K562 (cell line): ENCODE results near the gene ACSF2. TPM values are rescaled to one million over a fixed set of nuclear protein-coding genes. Genes with fewer than 3 reads are reported as not detected.

Source experiments
- ATAC-seq: fragments of 200-7000 bp; cut with Tn5 transposase; 3 replicates; pipeline ENCODE4 v1.9.1; 2020; ENCODE audit warnings: moderate library complexity
- BruUV-seq: library from RNA; stranded (reverse); fragments of 400-500 nt; replicated peaks from 2 replicates; lab custom pipeline; 2021; lab: Mats Ljungman, UMichigan
- CTCF ChIA-PET: fragments of 300-600 bp; formaldehyde crosslinking; extraction: SDS; loops from one replicate; lab custom pipeline; 2021; ENCODE audit warnings: low intra/inter-chr PET ratio; lab: Yijun Ruan, JAX
- POLR2A ChIA-PET: fragments of 300-600, 350-650 bp; sonication (Branson Sonifier 250); formaldehyde crosslinking; extraction: SDS; loops from one replicate; lab custom pipeline; 2021; ENCODE audit warnings: antibody characterized with exemption, inconsistent platforms; lab: Yijun Ruan, JAX
- DNase-seq, 4 experiments: peaks; one replicate each; pipeline versions ENCODE4 v3.0.0 to v3.0.0-alpha.2; 2011 to 2018; ENCODE audit warnings: low spot score in 3 of 4, mixed read lengths in 3 of 4; ENCODE audit errors: extremely low read depth in 1 of 4
- FAIRE-seq: peaks from 2 replicates; lab custom pipeline; 2011; peaks lifted over from hg19 to GRCh38; lab: Jason Lieb, UNC
- H2AFZ ChIP-seq: 2 replicates; pipeline ENCODE4 v1.6.0; 2011; ENCODE audit warnings: low read depth, low read length, control low read depth, inconsistent platforms
- H3K27ac ChIP-seq: fragments of 200-600 bp; 3 replicates; pipeline ENCODE4 v1.8.0; 2011; ENCODE audit warnings: low read depth, mild to moderate bottlenecking, control low read depth, inconsistent platforms, low read length, moderate library complexity, mixed read lengths; ENCODE audit errors: extremely low read depth
- H3K27me3 ChIP-seq, 2 experiments: fragments of 300-600 bp in 1 of 2; 2 replicates in 1 of 2; 3 replicates in 1 of 2; pipeline versions ENCODE4 v1.6.0 to v1.8.0; 2011; ENCODE audit warnings: inconsistent platforms in 2 of 2, low read length in 2 of 2, mild to moderate bottlenecking in 1 of 2, mixed read lengths in 1 of 2, moderate library complexity in 1 of 2; ENCODE audit not compliant: control insufficient read depth in 2 of 2, insufficient read depth in 2 of 2
- H3K36me3 ChIP-seq: fragments of 300-600 bp; 3 replicates; pipeline ENCODE4 v1.8.0; 2011; ENCODE audit warnings: mild to moderate bottlenecking, low read length, inconsistent platforms; ENCODE audit not compliant: control insufficient read depth, insufficient read depth
- H3K4me1 ChIP-seq, 2 experiments: fragments of 200-600 bp in 1 of 2; replicated peaks in 1 of 2; 2 replicates in 1 of 2; 3 replicates in 1 of 2; pipeline versions ENCODE4 v1.5.1 to v1.8.0; 2011; ENCODE audit warnings: inconsistent platforms in 2 of 2, low read length in 2 of 2, mild to moderate bottlenecking in 1 of 2, mixed read lengths in 1 of 2, moderate library complexity in 1 of 2; ENCODE audit not compliant: control insufficient read depth in 2 of 2, insufficient read depth in 2 of 2
- H3K4me2 ChIP-seq: 2 replicates; pipeline ENCODE4 v1.6.1; 2011; ENCODE audit warnings: low read length, control low read depth, inconsistent platforms, mixed read lengths; ENCODE audit not compliant: insufficient read depth
- H3K4me3 ChIP-seq: fragments of 200-600 bp; sonication (generic), shearing (Covaris generic); 2 replicates; pipeline ENCODE4 v1.5.1; 2016; ENCODE audit warnings: control low read depth, inconsistent platforms
- H3K79me2 ChIP-seq: fragments of 200-600 bp; 3 replicates; pipeline ENCODE4 v1.8.0; 2011; ENCODE audit warnings: low read length, inconsistent platforms; ENCODE audit not compliant: control insufficient read depth, insufficient read depth
- H3K9ac ChIP-seq, 2 experiments: 2 replicates each; pipeline versions ENCODE4 v1.6.0 to v1.6.1; 2011; ENCODE audit warnings: low read depth in 2 of 2, low read length in 2 of 2, control low read depth in 1 of 2, inconsistent platforms in 1 of 2, mild to moderate bottlenecking in 1 of 2, mixed read lengths in 1 of 2; ENCODE audit not compliant: insufficient read depth in 1 of 2
- H3K9me1 ChIP-seq: one replicate; pipeline ENCODE4 v1.6.0; 2011; ENCODE audit warnings: inconsistent platforms, mild to moderate bottlenecking, low read length, moderate library complexity; ENCODE audit not compliant: control insufficient read depth, insufficient read depth
- H3K9me3 ChIP-seq: replicated peaks from 2 replicates; pipeline ENCODE4 v1.5.1; 2011; ENCODE audit warnings: low read depth, low read length, inconsistent platforms; ENCODE audit not compliant: control insufficient read depth, insufficient read depth
- H4K20me1 ChIP-seq: replicated peaks from 2 replicates; pipeline ENCODE4 v1.6.1; 2011; ENCODE audit warnings: low read length, inconsistent platforms, mixed read lengths; ENCODE audit not compliant: control insufficient read depth, insufficient read depth
- HNRNPH1 ChIP-seq: fragments of 200-400 bp; formaldehyde crosslinking; optimal IDR thresholded peaks from 2 replicates; pipeline ENCODE3; 2017; ENCODE audit warnings: low read depth, mild to moderate bottlenecking, low read length, moderate library complexity
- MEIS2 ChIP-seq: fragments of 450-650 bp; IDR thresholded peaks from 2 replicates; pipeline ENCODE4 v1.6.1; 2014; ENCODE audit warnings: mild to moderate bottlenecking; ENCODE audit not compliant: partially characterized antibody
- RBFOX2 ChIP-seq: fragments of 200-400 bp; formaldehyde crosslinking; IDR thresholded peaks from 2 replicates; pipeline ENCODE4 v1.6.1; 2017; ENCODE audit warnings: low read depth, mild to moderate bottlenecking, low read length, moderate library complexity
- ZKSCAN1 ChIP-seq: fragments of 150-350 bp; IDR thresholded peaks from 2 replicates; pipeline ENCODE4 v1.6.1; 2016; ENCODE audit warnings: low read depth, low read length
- ZNF512 ChIP-seq: IDR thresholded peaks from 2 replicates; pipeline ENCODE4 v1.6.1; 2016; ENCODE audit warnings: missing genetic modification characterization, missing compliant biosample characterization
- ZNF785 ChIP-seq: fragments of 250-450 bp; sonication (Bioruptor Pico); IDR thresholded peaks from 2 replicates; pipeline ENCODE4 v1.4.0; 2020; ENCODE audit warnings: mild to moderate bottlenecking
- WGBS: fragments of 100-300 bp; shearing (Covaris generic); methylation state at CpG from one replicate; pipeline ENCODE4 v1.1.6; 2016; ENCODE audit warnings: low coverage, mixed read lengths; ENCODE audit not compliant: insufficient coverage; ENCODE audit errors: missing lambda C conversion rate; 5-methylcytosine and 5-hydroxymethylcytosine counted together
- in situ Hi-C: fragments of 300-500 bp; cut with MboI; formaldehyde crosslinking; loops from 4 replicates; pipeline ENCODE4 v1.15.0; 2018; ENCODE audit warnings: inconsistent platforms, mixed read lengths
- intact Hi-C: fragments of 100-400 bp; cut with micrococcal nuclease; formaldehyde crosslinking; loops from 2 replicates; pipeline ENCODE4 v1.14.2; 2022
- polyA plus RNA-seq, 8 experiments: library from polyadenylated mRNA; depleted of rRNA in 4 of 8; stranded (reverse) in 5 of 8; unstranded in 3 of 8; fragments of >200 nt; fragmentation: Nextera tagmentation in 2 of 8; fragmentation: Illumina TruSeq in 1 of 8; extraction: Ambion mirVana in 2 of 8; extraction: Trizol in 1 of 8; gene quantifications; 2 replicates each; pipeline versions ENCODE4 v1.2.1 to v1.2.3, GENCODE V29; 2011 to 2014; ENCODE audit warnings: inconsistent platforms in 1 of 8, missing spikeins in 1 of 8
- total RNA-seq, 7 experiments: library from RNA; depleted of rRNA in 6 of 7; stranded (reverse); fragments of >200 nt in 6 of 7; fragmentation: Illumina TruSeq in 2 of 7; extraction: Trizol in 2 of 7; gene quantifications; 2 replicates each; pipeline versions ENCODE4 v1.2.1 to v1.2.3, GENCODE V29; 2011 to 2021; ENCODE audit warnings: low replicate concordance in 1 of 7
- TF ChIP-seq, protein P1 (sequence below), 2 experiments: IDR thresholded peaks in 1 of 2; conservative IDR thresholded peaks in 1 of 2; 2 replicates each; pipeline ENCODE4 v1.6.1; 2016; ENCODE audit warnings: low read depth in 2 of 2, mild to moderate bottlenecking in 1 of 2, missing compliant biosample characterization in 1 of 2, missing genetic modification characterization in 1 of 2, moderate library complexity in 1 of 2

The ACSF2 gene
- total and polyA plus RNA-seq, 9 of the 15 experiments (the other 6 are each of a cell fraction or from before 2014, with no cell fraction given): 0.89 to 6.1 (median 3.5) TPM

- H4K20me1 ChIP-seq: peaks cover 11% of the 10 kb centered on the region; the same call in 1 of the 2 replicates
- H3K9me1 ChIP-seq: no peaks in the 10 kb centered on the region
- H3K36me3 ChIP-seq: no peaks in the 10 kb centered on the region
- TF ChIP-seq ZKSCAN1 (peak; percentile 73), RBFOX2 (no peak)
- POLR2A ChIA-PET: interaction anchor here (0.6 to 1.1 kb wide), 6 partner anchors 14 to 217 kb away, joined by 3 to 5 read pairs (median 4); no protein-coding TSS in a partner anchor
- 8% methylated on average over 4 of the region's 4 CpGs for WGBS
- H3K4me1 ChIP-seq: peaks cover 0 to 6% of the 10 kb centered on the region in 2 experiments; a peak in 2 of 5 replicates
- peaks cover 0 to 54% of the 10 kb centered on the region in 2 experiments; a peak in 3 of 5 replicates for H3K27me3 ChIP-seq
- in situ Hi-C loops (no loop called here), intact Hi-C loops (no loop called here)
- ATAC-seq (no peak), DNase-seq (no peak), FAIRE-seq (no peak)
- no peak overlapping the region for H2AFZ ChIP-seq
- no peaks in the 10 kb centered on the region for H3K79me2 ChIP-seq
- CTCF ChIA-PET: no interaction called here
- H3K4me3 ChIP-seq: no peak overlapping the region
- no peaks in the 10 kb centered on the region for H3K9me3 ChIP-seq
- no TSS peak for BruUV-seq
- H3K4me2 ChIP-seq: no peak overlapping the region
- H3K27ac ChIP-seq: no peak overlapping the region
- no peak overlapping the region for H3K9ac ChIP-seq
These were observed 31.6 kb downstream of the ACSF2 start for GRCh38 chr17:50457621-50458020.

DNA sequence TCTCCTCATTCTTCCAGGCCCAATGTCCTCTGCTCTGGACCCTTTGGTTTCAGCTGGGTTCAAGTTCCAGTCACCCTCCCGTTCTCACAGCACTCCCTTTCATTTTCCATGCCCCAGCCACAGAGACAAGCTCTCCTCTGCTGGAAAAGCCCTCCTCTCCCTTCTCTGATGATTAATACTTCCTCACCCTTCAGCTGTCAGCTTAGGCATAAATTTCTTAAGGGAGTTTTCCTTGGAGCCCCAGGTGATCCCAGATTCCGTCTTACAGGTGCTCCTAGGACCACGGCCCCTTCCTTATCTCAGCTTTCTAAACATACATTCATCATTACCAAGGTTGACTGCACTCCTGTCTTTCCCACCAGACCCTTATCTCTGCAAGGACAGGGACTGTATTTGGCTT lies 32.3 kb downstream of the ACSF2 start:
- Histone ChIP-seq H3K4me2 (no peak overlapping the region), H3K4me1 (peaks cover 0 to 6% of the 10 kb centered on the region in 2 experiments; a peak in 2 of 5 replicates), H3K9me3 (no peaks in the 10 kb centered on the region), H4K20me1 (peaks cover 11% of the 10 kb centered on the region; the same call in 1 of the 2 replicates)
- DNase-seq (no peak), ATAC-seq (no peak)
- POLR2A ChIA-PET: interaction anchor here (0.5 to 1.7 kb wide), 9 partner anchors 15 to 656 kb away, joined by 3 to 7 read pairs (median 3); no protein-coding TSS in a partner anchor
- TF ChIP-seq, protein P1, sequence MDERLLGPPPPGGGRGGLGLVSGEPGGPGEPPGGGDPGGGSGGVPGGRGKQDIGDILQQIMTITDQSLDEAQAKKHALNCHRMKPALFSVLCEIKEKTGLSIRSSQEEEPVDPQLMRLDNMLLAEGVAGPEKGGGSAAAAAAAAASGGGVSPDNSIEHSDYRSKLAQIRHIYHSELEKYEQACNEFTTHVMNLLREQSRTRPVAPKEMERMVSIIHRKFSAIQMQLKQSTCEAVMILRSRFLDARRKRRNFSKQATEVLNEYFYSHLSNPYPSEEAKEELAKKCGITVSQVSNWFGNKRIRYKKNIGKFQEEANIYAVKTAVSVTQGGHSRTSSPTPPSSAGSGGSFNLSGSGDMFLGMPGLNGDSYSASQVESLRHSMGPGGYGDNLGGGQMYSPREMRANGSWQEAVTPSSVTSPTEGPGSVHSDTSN (CRISPR knock-in tag; IDR thresholded peaks at IDR 0.05; ENCODE audit: low read depth): no peak
- TF ChIP-seq, protein P1 (tag; conservative IDR thresholded peaks at IDR 0.05; ENCODE audit: low read depth): peak; percentile 57
- no peak for TF ChIP-seq ZNF512
- peak; percentile 49 for TF ChIP-seq MEIS2
- TF ChIP-seq HNRNPH1: no peak
- TF ChIP-seq ZNF785: no peak
- TF ChIP-seq, all 486 proteins: peak for 2
- no peaks in the 10 kb centered on the region for H3K36me3 ChIP-seq
- H3K4me3 ChIP-seq: no peak overlapping the region
- WGBS: 17% methylated on average over 3 of the region's 3 CpGs
- peaks cover 2 to 56% of the 10 kb centered on the region in 2 experiments; a peak in 4 of 5 replicates for H3K27me3 ChIP-seq
- CTCF ChIA-PET: no interaction called here
- in situ Hi-C loops: no loop called here
- intact Hi-C loops: no loop called here
- no peaks in the 10 kb centered on the region for H3K79me2 ChIP-seq
- H3K9me1 ChIP-seq: no peaks in the 10 kb centered on the region
- H3K27ac ChIP-seq: no peak overlapping the region
- H3K9ac ChIP-seq: peak overlapping the region in 1 of 2 experiments; percentile 22; a peak in 1 of 4 replicates
- FAIRE-seq: no peak
- BruUV-seq: no TSS peak
- no peak overlapping the region for H2AFZ ChIP-seq
